GM12878 (cell line): ENCODE data around the gene TAS2R60. TPM values are rescaled to one million over a fixed set of nuclear protein-coding genes. Genes with fewer than 3 reads are reported as not detected.

Experiments used
- ATAC-seq: fragments of 200-7000 bp; cut with Tn5 transposase; 3 replicates; pipeline ENCODE4 v1.9.1; 2020; ENCODE audit warnings: mild to moderate bottlenecking, moderate library complexity
- BruUV-seq: library from RNA; stranded (reverse); fragments of 400-500 nt; replicated peaks from 2 replicates; lab custom pipeline; 2021; lab: Mats Ljungman, UMichigan
- CTCF ChIA-PET: fragments of 300-600 bp; sonication (Branson Sonifier 250); formaldehyde crosslinking; extraction: SDS; loops from one replicate; lab custom pipeline; 2021; ENCODE audit warnings: inconsistent platforms; lab: Yijun Ruan, JAX
- POLR2A ChIA-PET: fragments of 350-600 bp; formaldehyde crosslinking; extraction: SDS; loops from one replicate; lab custom pipeline; 2021; ENCODE audit warnings: inconsistent platforms; lab: Charles Lee
- RAD21 ChIA-PET: fragments of 300-600 bp; sonication (Branson Sonifier 250); formaldehyde crosslinking; loops from one replicate; lab custom pipeline; 2023; ENCODE audit warnings: antibody characterized with exemption; ENCODE audit not compliant: unreplicated experiment; lab: Charles Lee
- SMC1A ChIA-PET: fragments of 300-600 bp; sonication (Branson Sonifier 250); formaldehyde crosslinking; loops from one replicate; lab custom pipeline; 2023; ENCODE audit not compliant: unreplicated experiment, uncharacterized antibody; lab: Charles Lee
- DNase-seq: peaks from one replicate; pipeline ENCODE4 v3.0.0-alpha.2; 2011; ENCODE audit warnings: low read depth, low spot score
- FAIRE-seq: peaks from 3 replicates; lab custom pipeline; 2011; peaks lifted over from hg19 to GRCh38; lab: Jason Lieb, UNC
- H2AFZ ChIP-seq: 2 replicates; pipeline ENCODE4 v1.6.0; 2011; ENCODE audit warnings: low read depth, low read length, control low read depth; ENCODE audit not compliant: control insufficient read depth
- H3K27ac ChIP-seq: 2 replicates; pipeline ENCODE4 v1.5.1; 2011; ENCODE audit warnings: control low read depth; ENCODE audit not compliant: control insufficient read depth, insufficient read depth
- H3K27me3 ChIP-seq, 2 experiments: replicated peaks in 1 of 2; 2 replicates each; pipeline versions ENCODE4 v1.6.0 to v1.6.1; 2011; ENCODE audit warnings: low read length in 1 of 2; ENCODE audit not compliant: control insufficient read depth in 2 of 2, insufficient read depth in 2 of 2
- H3K36me3 ChIP-seq, 2 experiments: 2 replicates each; pipeline ENCODE4 v1.5.1; 2011; ENCODE audit warnings: low read length in 1 of 2; ENCODE audit not compliant: control insufficient read depth in 2 of 2, insufficient read depth in 2 of 2
- H3K4me1 ChIP-seq: 2 replicates; pipeline ENCODE4 v1.6.1; 2011; ENCODE audit warnings: mild to moderate bottlenecking, low read length, moderate library complexity, mixed read lengths; ENCODE audit not compliant: control insufficient read depth, insufficient read depth
- H3K4me2 ChIP-seq: 2 replicates; pipeline ENCODE4 v1.6.0; 2011; ENCODE audit warnings: control low read depth; ENCODE audit not compliant: control insufficient read depth, insufficient read depth
- H3K4me3 ChIP-seq: fragments of 200-600 bp; sonication (generic); 2 replicates; pipeline ENCODE4 v1.5.1; 2016
- H3K79me2 ChIP-seq: 2 replicates; pipeline ENCODE4 v1.6.0; 2011; ENCODE audit warnings: low read length; ENCODE audit not compliant: control insufficient read depth, insufficient read depth
- H3K9ac ChIP-seq: 2 replicates; pipeline ENCODE4 v1.8.0; 2011; ENCODE audit warnings: low read length, control low read depth, mixed read lengths; ENCODE audit not compliant: control insufficient read depth, insufficient read depth
- H3K9me3 ChIP-seq: replicated peaks from 3 replicates; pipeline ENCODE4 v1.5.1; 2011; ENCODE audit warnings: mild to moderate bottlenecking, low read length; ENCODE audit not compliant: control insufficient read depth, insufficient read depth
- H4K20me1 ChIP-seq: 2 replicates; pipeline ENCODE4 v1.6.0; 2011; ENCODE audit not compliant: control insufficient read depth, insufficient read depth
- BACH1 ChIP-seq: fragments of 450-650 bp; IDR thresholded peaks from 2 replicates; pipeline ENCODE4 v1.6.1; 2017; ENCODE audit warnings: mild to moderate bottlenecking, borderline replicate concordance
- CEBPB ChIP-seq, 2 experiments: fragments of 150-350 bp in 1 of 2; IDR thresholded peaks; 2 replicates each; pipeline ENCODE4 v1.6.1; 2012 to 2014; ENCODE audit warnings: low read depth in 2 of 2, low read length in 2 of 2, borderline replicate concordance in 1 of 2, inconsistent platforms in 1 of 2
- EZH2 ChIP-seq: IDR thresholded peaks from 2 replicates; pipeline ENCODE4 v1.6.1; 2012; ENCODE audit warnings: low read depth, mild to moderate bottlenecking, control low read depth, inconsistent platforms, low read length, borderline replicate concordance; ENCODE audit not compliant: control insufficient read depth
- KLF5 ChIP-seq: fragments of 450-650 bp; IDR thresholded peaks from 2 replicates; pipeline ENCODE4 v1.6.1; 2014; ENCODE audit warnings: mild to moderate bottlenecking; ENCODE audit not compliant: partially characterized antibody
- MAX ChIP-seq: IDR thresholded peaks from 2 replicates; pipeline ENCODE4 v1.6.1; 2012; ENCODE audit warnings: low read depth, low read length, improper control_type of control experiment
- MTA3 ChIP-seq: IDR thresholded peaks from 2 replicates; pipeline ENCODE4 v1.6.1; 2012; ENCODE audit warnings: low read length, inconsistent platforms, borderline replicate concordance
- MYB ChIP-seq: fragments of 150-350 bp; IDR thresholded peaks from 2 replicates; pipeline ENCODE4 v1.6.1; 2014; ENCODE audit warnings: mild to moderate bottlenecking, low read depth, low read length, borderline replicate concordance
- POLR2AphosphoS5 ChIP-seq: IDR thresholded peaks from 2 replicates; pipeline ENCODE4 v1.6.1; 2011; ENCODE audit warnings: mild to moderate bottlenecking, low read length, inconsistent platforms
- RAD51 ChIP-seq: fragments of 450-650 bp; IDR thresholded peaks from 2 replicates; pipeline ENCODE4 v1.6.1; 2016; ENCODE audit warnings: moderate library complexity, mild to moderate bottlenecking, inconsistent platforms
- RCOR1 ChIP-seq: conservative IDR thresholded peaks from 2 replicates; pipeline ENCODE4 v1.6.1; 2012; ENCODE audit warnings: low read depth, low read length, improper control_type of control experiment
- SMC3 ChIP-seq: IDR thresholded peaks from 2 replicates; pipeline ENCODE4 v1.6.1; 2011; ENCODE audit warnings: low read length, improper control_type of control experiment, borderline replicate concordance
- SREBF2 ChIP-seq: IDR thresholded peaks from 2 replicates; pipeline ENCODE4 v1.6.1; 2012; ENCODE audit warnings: mild to moderate bottlenecking, low read length
- SUPT20H ChIP-seq: IDR thresholded peaks from 2 replicates; pipeline ENCODE4 v1.6.1; 2011; ENCODE audit warnings: low read depth, mild to moderate bottlenecking, low read length, moderate library complexity, borderline replicate concordance; ENCODE audit not compliant: control insufficient read depth
- TCF12 ChIP-seq: IDR thresholded peaks from 2 replicates; pipeline ENCODE4 v1.6.1; 2011; ENCODE audit warnings: low read depth, mild to moderate bottlenecking, low read length
- ZBTB40 ChIP-seq: fragments of 450-650 bp; IDR thresholded peaks from 2 replicates; pipeline ENCODE4 v1.6.1; 2016; ENCODE audit warnings: mild to moderate bottlenecking, moderate library complexity, borderline replicate concordance
- ZSCAN29 ChIP-seq: fragments of 450-650 bp; IDR thresholded peaks from 2 replicates; pipeline ENCODE4 v1.6.1; 2017; ENCODE audit warnings: mild to moderate bottlenecking, moderate library complexity
- WGBS: methylation state at CpG from one replicate; pipeline ENCODE4 v1.1.6; 2016; ENCODE audit warnings: low lambda C conversion rate; ENCODE audit not compliant: insufficient replicate concordance, insufficient coverage; ENCODE audit errors: missing lambda C conversion rate; 5-methylcytosine and 5-hydroxymethylcytosine counted together
- in situ Hi-C: fragments of 300-500 bp; cut with MboI; formaldehyde crosslinking; loops from 9 replicates; pipeline ENCODE4 v1.14.3; 2018; ENCODE audit warnings: mixed read lengths
- intact Hi-C: fragments of 100-400 bp; cut with micrococcal nuclease; formaldehyde crosslinking; loops from one replicate; pipeline ENCODE4 v1.14.2; 2022; ENCODE audit not compliant: unreplicated experiment
- polyA plus RNA-seq, 11 experiments: library from polyadenylated mRNA; depleted of rRNA in 4 of 11; unstranded in 6 of 11; stranded (reverse) in 5 of 11; fragments of >200 nt; fragmentation: Nextera tagmentation in 4 of 11; fragmentation: Illumina TruSeq in 1 of 11; extraction: Ambion mirVana in 4 of 11; extraction: Trizol in 1 of 11; gene quantifications; 1 replicate in 1 of 11; 2 replicates in 10 of 11; pipeline versions ENCODE4 v1.2.1 to v1.2.3, GENCODE V29; 2011 to 2016; ENCODE audit warnings: inconsistent platforms in 2 of 11, missing spikeins in 2 of 11, low read depth in 1 of 11
- total RNA-seq, 4 experiments: library from RNA; depleted of rRNA in 3 of 4; stranded (reverse); fragments of >200 nt in 3 of 4; fragmentation: Illumina TruSeq in 1 of 4; extraction: Trizol in 1 of 4; gene quantifications; 2 replicates each; pipeline versions ENCODE4 v1.2.1 to v1.2.3, GENCODE V29; 2013 to 2021
- TF ChIP-seq, protein P1 (sequence below): IDR thresholded peaks from 2 replicates; pipeline ENCODE4 v1.6.1; 2011; ENCODE audit warnings: low read depth, low read length, improper control_type of control experiment, borderline replicate concordance

The TAS2R60 gene
- total and polyA plus RNA-seq, 10 of the 15 experiments (the other 5 are each of a cell fraction or from before 2014, with no cell fraction given): not detected

- CTCF ChIA-PET: no interaction called here
- FAIRE-seq (no peak), DNase-seq (no peak), ATAC-seq (no peak)
- H3K36me3 ChIP-seq: no peaks in the 10 kb centered on the region
- no peaks in the 10 kb centered on the region for H3K4me1 ChIP-seq
- peaks cover 0 to 2% of the 10 kb centered on the region in 2 experiments; a peak in 1 of 4 replicates for H3K27me3 ChIP-seq
- H3K9me3 ChIP-seq: no peaks in the 10 kb centered on the region; the same call in 2 of the 3 replicates
- intact Hi-C loops: no loop called here
- no peaks in the 10 kb centered on the region for H4K20me1 ChIP-seq
- 5% methylated on average over 1 of the region's 1 CpG for WGBS
- H3K4me2 ChIP-seq: no peak overlapping the region
- no peaks in the 10 kb centered on the region for H3K79me2 ChIP-seq
- BruUV-seq: no TSS peak
- in situ Hi-C loops: no loop called here
- H2AFZ ChIP-seq: no peak overlapping the region
- no peak overlapping the region for H3K9ac ChIP-seq
- no peak overlapping the region for H3K27ac ChIP-seq
- SMC1A ChIA-PET: no interaction called here
- no peak overlapping the region for H3K4me3 ChIP-seq
- POLR2A ChIA-PET: no interaction called here
- TF ChIP-seq BACH1 (no peak), KLF5 (no peak), SMC3 (no peak), ZSCAN29 (no peak), MYB (no peak), MTA3 (no peak), MAX (no peak), TCF12 (no peak), POLR2AphosphoS5 (no peak), SUPT20H (no peak), EZH2 (no peak), CEBPB (IDR thresholded peaks at IDR 0.05; ENCODE audit: borderline replicate concordance in 1 of 2, low read depth in 2 of 2, low read length in 2 of 2) (no peak), ZBTB40 (no peak), RCOR1 (no peak), RAD51 (no peak), SREBF2 (no peak)
- TF ChIP-seq, protein P1, sequence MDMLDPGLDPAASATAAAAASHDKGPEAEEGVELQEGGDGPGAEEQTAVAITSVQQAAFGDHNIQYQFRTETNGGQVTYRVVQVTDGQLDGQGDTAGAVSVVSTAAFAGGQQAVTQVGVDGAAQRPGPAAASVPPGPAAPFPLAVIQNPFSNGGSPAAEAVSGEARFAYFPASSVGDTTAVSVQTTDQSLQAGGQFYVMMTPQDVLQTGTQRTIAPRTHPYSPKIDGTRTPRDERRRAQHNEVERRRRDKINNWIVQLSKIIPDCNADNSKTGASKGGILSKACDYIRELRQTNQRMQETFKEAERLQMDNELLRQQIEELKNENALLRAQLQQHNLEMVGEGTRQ: no peak
- RAD21 ChIA-PET: no interaction called here
These were observed 20.7 kb downstream of the TAS2R60 start for GRCh38 chr7:143463957-143464356.
